Upper lobe of left lung (tissue), 6 donors: Measurements from ENCODE around the gene CPSF2. TPM values are rescaled to one million over a fixed set of nuclear protein-coding genes. Genes with fewer than 3 reads are reported as not detected.

Source experiments
- ATAC-seq, 2 donors: fragments of 200-7000 bp; cut with Tn5 transposase; one replicate each; pipeline ENCODE4 v1.9.1; 2022; ENCODE audit warnings: mild to moderate bottlenecking in 2 of 2, moderate library complexity in 2 of 2; ENCODE audit not compliant: low FRiP score in 2 of 2
- DNase-seq, 2 donors: peaks; one replicate each; pipeline ENCODE4 v3.0.0-alpha.2; 2019 to 2020
- H3K27ac ChIP-seq, 4 donors: fragments of 200-600 bp; sonication (generic); one replicate each; pipeline ENCODE4 v1.5.1; 2016 to 2019
- H3K27me3 ChIP-seq, 4 donors: fragments of 200-600 bp; sonication (generic); one replicate each; pipeline ENCODE4 v1.5.1; 2017 to 2019
- H3K36me3 ChIP-seq, 4 donors: fragments of 200-600 bp; sonication (generic); one replicate each; pipeline ENCODE4 v1.5.1; 2016 to 2019
- H3K4me1 ChIP-seq, 4 donors: fragments of 200-600 bp; sonication (generic); one replicate each; pipeline ENCODE4 v1.5.1; 2018 to 2019
- H3K4me3 ChIP-seq, 4 donors: fragments of 200-600 bp; sonication (generic); one replicate each; pipeline ENCODE4 v1.5.1; 2017 to 2019; ENCODE audit warnings: mild to moderate bottlenecking in 2 of 4, moderate library complexity in 1 of 4
- H3K9me3 ChIP-seq, 4 donors: fragments of 200-600 bp; sonication (generic); one replicate each; pipeline ENCODE4 v1.5.1; 2018 to 2019
- CTCF ChIP-seq, 6 experiments: fragments of 450-650 bp in 4 of 6; fragments of 200-600 bp in 2 of 6; sonication (generic) in 2 of 6; IDR thresholded peaks; one replicate each; pipeline ENCODE4 v1.5.1; 2016 to 2019; ENCODE audit warnings: antibody characterized with exemption in 6 of 6
- EP300 ChIP-seq, 4 donors: sonication (generic); formaldehyde crosslinking; IDR thresholded peaks; one replicate each; pipeline ENCODE4 v1.5.1; 2017; ENCODE audit warnings: antibody characterized with exemption in 4 of 4, control low read depth in 2 of 4
- POLR2A ChIP-seq, 4 donors: fragments of 450-650 bp; IDR thresholded peaks; one replicate each; pipeline ENCODE4 v1.5.1; 2016 to 2017; ENCODE audit warnings: antibody characterized with exemption in 4 of 4, mild to moderate bottlenecking in 2 of 4
- POLR2AphosphoS5 ChIP-seq, 2 donors: sonication (generic); formaldehyde crosslinking; IDR thresholded peaks; one replicate each; pipeline ENCODE4 v1.5.1; 2017; ENCODE audit warnings: antibody characterized with exemption in 2 of 2
- WGBS, 2 donors: methylation state at CpG; one replicate each; pipeline ENCODE4 v1.1.5; 2017 to 2018; 5-methylcytosine and 5-hydroxymethylcytosine counted together
- total RNA-seq, 6 donors: library from RNA; depleted of rRNA in 4 of 6; stranded (reverse); fragments of >200 nt in 4 of 6; gene quantifications; one replicate each; pipeline versions ENCODE4 v1.1.0 to v1.2.1, GENCODE V29; 2016 to 2021
- donor health status: DM: no; HTN: no; CAD: no; lungs with moderate emphysema.
- donor health status: DM: no; HTN: yes; CAD: no; lungs with severe emphysema.

The CPSF2 gene
- total RNA-seq, 6 donors from 2014 or later, result 15.7 to 47.4 (median 33.3) TPM

GRCh38 chr14:92103363-92103989 is 18.3 kb upstream of the CPSF2 start:
- TF ChIP-seq POLR2AphosphoS5 (IDR thresholded peaks at IDR 0.05), result no peak
- no peak for TF ChIP-seq POLR2A (IDR thresholded peaks at IDR 0.05)
- TF ChIP-seq EP300 (IDR thresholded peaks at IDR 0.05), result no peak
- TF ChIP-seq CTCF (IDR thresholded peaks at IDR 0.05), result no peak
- no peaks in the 10 kb centered on the region for H3K36me3 ChIP-seq
- no peaks in the 10 kb centered on the region for H3K9me3 ChIP-seq
- peaks cover 32 to 50% (median 41%) of the 10 kb centered on the region in 4 donors for H3K4me1 ChIP-seq
- H3K27me3 ChIP-seq, result no peaks in the 10 kb centered on the region
- ATAC-seq, result no peak
- WGBS, 2 donors, result 68 to 70% methylated on average over 7 of the region's 7 CpGs
- no peak for DNase-seq
- H3K4me3 ChIP-seq, result no peak overlapping the region
- peak overlapping the region in 2 of 4 donors; percentile 95 to 98 for H3K27ac ChIP-seq

GRCh38 chr14:92105073-92105892 is 16.5 kb upstream of the CPSF2 start:
- Histone ChIP-seq H3K9me3 (no peaks in the 10 kb centered on the region), H3K4me1 (peaks cover 26 to 42% (median 36%) of the 10 kb centered on the region in 4 donors), H3K27ac (peak overlapping the region; percentile 90 to 98 (median 96)), H3K36me3 (no peaks in the 10 kb centered on the region), H3K27me3 (no peaks in the 10 kb centered on the region), H3K4me3 (peak overlapping the region; percentile 74 to 97 (median 97))
- no peak for TF ChIP-seq POLR2A (IDR thresholded peaks at IDR 0.05)
- no peak for TF ChIP-seq CTCF (IDR thresholded peaks at IDR 0.05)
- TF ChIP-seq EP300 (IDR thresholded peaks at IDR 0.05), result no peak
- no peak for TF ChIP-seq POLR2AphosphoS5 (IDR thresholded peaks at IDR 0.05)
- DNase-seq, result no peak
- ATAC-seq, result peak in 1 of 2 donors; percentile 7
- WGBS, 2 donors, result 52 to 59% methylated on average over 16 of the region's 16 CpGs

GRCh38 chr14:92105893-92106142 is 16.0 kb upstream of the CPSF2 start:
- Histone ChIP-seq H3K27me3 (no peaks in the 10 kb centered on the region), H3K27ac (peak overlapping the region; percentile 90 to 98 (median 96)), H3K4me1 (peaks cover 24 to 42% (median 34%) of the 10 kb centered on the region in 4 donors), H3K9me3 (no peaks in the 10 kb centered on the region), H3K4me3 (peak overlapping the region; percentile 74 to 97 (median 97)), H3K36me3 (no peaks in the 10 kb centered on the region)
- TF ChIP-seq POLR2AphosphoS5 (IDR thresholded peaks at IDR 0.05) (peak in 1 of 2 donors; percentile 34), POLR2A (IDR thresholded peaks at IDR 0.05) (no peak)
- 0% methylated on average over 10 of the region's 10 CpGs for WGBS, 2 donors
- ATAC-seq, result peak; percentile 46 to 66
- DNase-seq, result peak in 1 of 2 donors; percentile 62

GRCh38 chr14:92106143-92106926 is 15.4 kb upstream of the CPSF2 start, which contains the start of gene ATXN3:
Gene ATXN3 (minus strand): TSS chr14:92106582. CDS start chr14:92106552, 30 bp downstream.
- DNase-seq, result peak; percentile 97 to 98
- no peaks in the 10 kb centered on the region for H3K9me3 ChIP-seq
- TF ChIP-seq CTCF (IDR thresholded peaks at IDR 0.05) (peak; percentile 46 to 79 (median 71)), POLR2AphosphoS5 (IDR thresholded peaks at IDR 0.05) (peak; percentile 43 to 66), EP300 (IDR thresholded peaks at IDR 0.05) (no peak), POLR2A (IDR thresholded peaks at IDR 0.05) (peak in 3 of 4 donors; percentile 59 to 76 (median 59))
- no peaks in the 10 kb centered on the region for H3K36me3 ChIP-seq
- H3K27ac ChIP-seq, result peak within 1 kb of the TSS; percentile 90 to 98 (median 96)
- H3K4me3 ChIP-seq, result peak within 1 kb of the TSS; percentile 74 to 97 (median 97)
- ATAC-seq, result peak; percentile 97 to 98
- no peaks in the 10 kb centered on the region for H3K27me3 ChIP-seq
- peaks cover 24 to 42% (median 33%) of the 10 kb centered on the region in 4 donors for H3K4me1 ChIP-seq
- WGBS, 2 donors, result 2 to 3% methylated on average over 19 to 23 of the region's 66 CpGs
